HCT116 (cell line): ENCODE measurements around the gene SRP19. TPM values are rescaled to one million over a fixed set of nuclear protein-coding genes. Genes with fewer than 3 reads are reported as not detected.

Experiments
- ATAC-seq: fragments of 200-7000 bp; cut with Tn5 transposase; 2 replicates; pipeline ENCODE4 v1.9.1; 2020; ENCODE audit warnings: mild to moderate bottlenecking, moderate library complexity
- BruUV-seq: library from RNA; stranded (reverse); fragments of 400-500 nt; replicated peaks from 2 replicates; lab custom pipeline; 2021; lab: Mats Ljungman, UMichigan
- CTCF ChIA-PET: fragments of 300-600 bp; sonication (Branson Sonifier 250); formaldehyde crosslinking; loops from one replicate; lab custom pipeline; 2021; ENCODE audit warnings: antibody characterized with exemption; lab: Charles Lee
- POLR2A ChIA-PET: fragments of 300-600, 350-600 bp; sonication (Branson Sonifier 250); formaldehyde crosslinking; loops from one replicate; lab custom pipeline; 2021; ENCODE audit warnings: antibody characterized with exemption; lab: Charles Lee
- RAD21 ChIA-PET, 2 experiments: fragments of 300-600 bp; sonication (Branson Sonifier 250); formaldehyde crosslinking; loops; one replicate each; lab custom pipeline; 2023; ENCODE audit warnings: low total read pairs in 2 of 2; ENCODE audit not compliant: uncharacterized antibody in 2 of 2, unreplicated experiment in 2 of 2, low non-redundant PET in 1 of 2; lab: Charles Lee
- DNase-seq: peaks from one replicate; pipeline ENCODE4 v3.0.0-alpha.2; 2010; ENCODE audit warnings: low read depth, low spot score
- H2AFZ ChIP-seq: fragments of 200-600 bp; shearing (Covaris generic), sonication (generic); 2 replicates; pipeline ENCODE4 v1.6.1; 2017; ENCODE audit warnings: low read depth, mixed run types, mixed read lengths, antibody characterized with exemption, low read length; ENCODE audit not compliant: poor library complexity, severe bottlenecking
- H3K27ac ChIP-seq: 2 replicates; pipeline ENCODE4 v1.5.1; 2012; ENCODE audit warnings: low read depth, low read length
- H3K27me3 ChIP-seq: fragments of 200-600 bp; sonication (generic); 2 replicates; pipeline ENCODE4 v1.6.1; 2016; ENCODE audit warnings: mixed run types, low read length, mixed read lengths; ENCODE audit not compliant: insufficient read depth
- H3K36me3 ChIP-seq, 2 experiments: fragments of 200-500 bp in 1 of 2; fragments of 200-600 bp in 1 of 2; sonication (Bioruptor generic) in 1 of 2; sonication (generic) in 1 of 2; 2 replicates each; pipeline versions ENCODE4 v1.5.1 to v1.6.1; 2014 to 2016; ENCODE audit warnings: low read length in 2 of 2, inconsistent platforms in 1 of 2, mixed read lengths in 1 of 2, mixed run types in 1 of 2; ENCODE audit not compliant: insufficient read depth in 2 of 2, control insufficient read depth in 1 of 2
- H3K4me1 ChIP-seq, 2 experiments: fragments of 200-600 bp in 1 of 2; sonication (generic) in 1 of 2; 2 replicates each; pipeline versions ENCODE4 v1.5.1 to v1.6.1; 2012 to 2017; ENCODE audit warnings: low read length in 2 of 2, inconsistent platforms in 1 of 2, mild to moderate bottlenecking in 1 of 2, mixed read lengths in 1 of 2, mixed run types in 1 of 2, moderate library complexity in 1 of 2; ENCODE audit not compliant: insufficient read depth in 2 of 2, control insufficient read depth in 1 of 2
- H3K4me2 ChIP-seq: fragments of 200-600 bp; sonication (generic); 2 replicates; pipeline ENCODE4 v1.6.1; 2017; ENCODE audit warnings: mixed run types, low read length, mixed read lengths
- H3K4me3 ChIP-seq, 2 experiments: fragments of 200-600 bp in 1 of 2; sonication (generic) in 1 of 2; replicated peaks in 1 of 2; 2 replicates each; pipeline ENCODE4 v1.5.1; 2011 to 2016; ENCODE audit warnings: low read length in 2 of 2, control low read depth in 1 of 2, low read depth in 1 of 2, mild to moderate bottlenecking in 1 of 2, mixed read lengths in 1 of 2, mixed run types in 1 of 2
- H3K79me2 ChIP-seq: fragments of 200-600 bp; sonication (generic); 2 replicates; pipeline ENCODE4 v1.6.1; 2017; ENCODE audit warnings: mild to moderate bottlenecking, mixed run types, low read length, moderate library complexity, mixed read lengths; ENCODE audit not compliant: insufficient read depth
- H3K9ac ChIP-seq: fragments of 200-600 bp; sonication (generic); 2 replicates; pipeline ENCODE4 v1.6.1; 2016; ENCODE audit warnings: low read length, mixed read lengths
- H3K9me2 ChIP-seq: fragments of 200-600 bp; sonication (generic), shearing (Covaris generic); 2 replicates; pipeline ENCODE4 v1.6.1; 2017; ENCODE audit warnings: mixed run types, mild to moderate bottlenecking, moderate library complexity; ENCODE audit not compliant: insufficient read depth
- H3K9me3 ChIP-seq, 2 experiments: fragments of 200-500 bp in 1 of 2; fragments of 200-600 bp in 1 of 2; sonication (Bioruptor generic) in 1 of 2; sonication (generic) in 1 of 2; 2 replicates each; pipeline ENCODE4 v1.6.1; 2014 to 2017; ENCODE audit warnings: low read length in 2 of 2, mixed read lengths in 2 of 2, inconsistent platforms in 1 of 2, low read depth in 1 of 2, mild to moderate bottlenecking in 1 of 2, mixed run types in 1 of 2, moderate library complexity in 1 of 2; ENCODE audit not compliant: control insufficient read depth in 1 of 2, insufficient read depth in 1 of 2
- H4K20me1 ChIP-seq: fragments of 200-600 bp; sonication (generic), shearing (Covaris generic); 2 replicates; pipeline ENCODE4 v1.6.1; 2017; ENCODE audit warnings: mixed run types, mild to moderate bottlenecking, moderate library complexity; ENCODE audit not compliant: insufficient read depth
- CBX3 ChIP-seq: IDR thresholded peaks from 2 replicates; pipeline ENCODE4 v1.6.1; 2012; ENCODE audit warnings: low read depth
- EGR1 ChIP-seq: IDR thresholded peaks from 2 replicates; pipeline ENCODE4 v1.6.1; 2012; ENCODE audit warnings: low read depth
- ELF1 ChIP-seq: IDR thresholded peaks from 2 replicates; pipeline ENCODE4 v1.6.1; 2012; ENCODE audit warnings: low read depth, borderline replicate concordance
- FOSL1 ChIP-seq: IDR thresholded peaks from 2 replicates; pipeline ENCODE4 v1.6.1; 2012; ENCODE audit warnings: low read depth
- JUND ChIP-seq: IDR thresholded peaks from 2 replicates; pipeline ENCODE4 v1.6.1; 2012
- POLR2A ChIP-seq: IDR thresholded peaks from 2 replicates; pipeline ENCODE4 v1.7.0; 2011; ENCODE audit warnings: borderline replicate concordance; ENCODE audit not compliant: insufficient read depth, insufficient read length; ENCODE audit errors: extremely low read depth
- POLR2AphosphoS5 ChIP-seq: IDR thresholded peaks from 2 replicates; pipeline ENCODE4 v1.6.1; 2011; ENCODE audit warnings: mild to moderate bottlenecking, low read depth, low read length, moderate library complexity
- YY1 ChIP-seq: IDR thresholded peaks from 2 replicates; pipeline ENCODE4 v1.6.1; 2011; ENCODE audit warnings: low read length, low read depth, moderate library complexity, mild to moderate bottlenecking; ENCODE audit not compliant: insufficient replicate concordance; ENCODE audit errors: extremely low read depth
- ZNF274 ChIP-seq: fragments of 200-500 bp; sonication (Bioruptor generic); IDR thresholded peaks from 2 replicates; pipeline ENCODE4 v1.6.1; 2014; ENCODE audit warnings: mild to moderate bottlenecking, low read depth, low read length, inconsistent platforms
- intact Hi-C: fragments of 100-400 bp; cut with micrococcal nuclease; formaldehyde crosslinking; loops from 2 replicates; pipeline ENCODE4 v1.10.0; 2022
- total RNA-seq: library from RNA; stranded (reverse); gene quantifications from one replicate; pipeline ENCODE4 v1.2.1, GENCODE V29; 2021; ENCODE audit not compliant: unreplicated experiment
- TF ChIP-seq, protein P1 (sequence below): IDR thresholded peaks from 2 replicates; pipeline ENCODE4 v1.6.1; 2012; ENCODE audit warnings: low read depth
- TF ChIP-seq, protein P2 (sequence below): IDR thresholded peaks from 2 replicates; pipeline ENCODE4 v1.6.1; 2011; ENCODE audit warnings: mild to moderate bottlenecking, low read length, moderate library complexity; ENCODE audit not compliant: insufficient replicate concordance; ENCODE audit errors: extremely low read depth
- TF ChIP-seq, protein P3 (sequence below), 3 experiments: fragments of 200-600 bp in 1 of 3; sonication (generic) in 1 of 3; IDR thresholded peaks in 2 of 3; conservative IDR thresholded peaks in 1 of 3; 2 replicates each; pipeline ENCODE4 v1.5.1; 2012 to 2017; ENCODE audit warnings: low read depth in 2 of 3, low read length in 2 of 3, antibody characterized with exemption in 1 of 3, borderline replicate concordance in 1 of 3, control low read depth in 1 of 3, mild to moderate bottlenecking in 1 of 3, mixed read lengths in 1 of 3, mixed run types in 1 of 3, moderate library complexity in 1 of 3; ENCODE audit not compliant: insufficient read depth in 1 of 3
- TF ChIP-seq, protein P4 (sequence below): IDR thresholded peaks from 2 replicates; pipeline ENCODE4 v1.6.1; 2012

Gene SRP19
- total RNA-seq, 1 experiment from 2014 or later: 45.3 TPM

DNA sequence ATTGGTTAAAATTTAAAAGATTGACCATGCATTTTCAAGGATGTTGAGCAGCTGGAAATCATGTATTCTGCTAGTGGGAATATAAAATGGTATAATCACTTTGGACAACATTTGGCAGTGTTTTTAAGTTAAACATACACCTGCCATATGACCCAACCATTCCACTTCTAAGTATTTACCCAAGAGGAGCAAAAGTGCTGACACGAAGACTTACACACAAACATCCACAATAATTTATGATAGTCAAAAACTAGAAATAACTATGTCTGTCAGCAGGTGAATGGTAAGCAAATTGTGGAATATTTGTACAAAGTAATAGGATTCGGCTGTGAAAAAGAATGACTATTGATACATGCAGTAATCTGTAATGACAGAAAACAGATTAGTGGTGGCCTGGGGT, 30.7 kb upstream of the SRP19 start:
- Histone ChIP-seq H3K9ac (no peak overlapping the region), H3K9me3 (no peaks in the 10 kb centered on the region), H3K27ac (no peak overlapping the region), H4K20me1 (no peaks in the 10 kb centered on the region), H3K9me2 (no peaks in the 10 kb centered on the region), H3K4me1 (no peaks in the 10 kb centered on the region), H3K27me3 (no peaks in the 10 kb centered on the region)
- RAD21 ChIA-PET: no interaction called here
- intact Hi-C loops: no loop called here
- ATAC-seq (no peak), DNase-seq (no peak)
- TF ChIP-seq, protein P1, sequence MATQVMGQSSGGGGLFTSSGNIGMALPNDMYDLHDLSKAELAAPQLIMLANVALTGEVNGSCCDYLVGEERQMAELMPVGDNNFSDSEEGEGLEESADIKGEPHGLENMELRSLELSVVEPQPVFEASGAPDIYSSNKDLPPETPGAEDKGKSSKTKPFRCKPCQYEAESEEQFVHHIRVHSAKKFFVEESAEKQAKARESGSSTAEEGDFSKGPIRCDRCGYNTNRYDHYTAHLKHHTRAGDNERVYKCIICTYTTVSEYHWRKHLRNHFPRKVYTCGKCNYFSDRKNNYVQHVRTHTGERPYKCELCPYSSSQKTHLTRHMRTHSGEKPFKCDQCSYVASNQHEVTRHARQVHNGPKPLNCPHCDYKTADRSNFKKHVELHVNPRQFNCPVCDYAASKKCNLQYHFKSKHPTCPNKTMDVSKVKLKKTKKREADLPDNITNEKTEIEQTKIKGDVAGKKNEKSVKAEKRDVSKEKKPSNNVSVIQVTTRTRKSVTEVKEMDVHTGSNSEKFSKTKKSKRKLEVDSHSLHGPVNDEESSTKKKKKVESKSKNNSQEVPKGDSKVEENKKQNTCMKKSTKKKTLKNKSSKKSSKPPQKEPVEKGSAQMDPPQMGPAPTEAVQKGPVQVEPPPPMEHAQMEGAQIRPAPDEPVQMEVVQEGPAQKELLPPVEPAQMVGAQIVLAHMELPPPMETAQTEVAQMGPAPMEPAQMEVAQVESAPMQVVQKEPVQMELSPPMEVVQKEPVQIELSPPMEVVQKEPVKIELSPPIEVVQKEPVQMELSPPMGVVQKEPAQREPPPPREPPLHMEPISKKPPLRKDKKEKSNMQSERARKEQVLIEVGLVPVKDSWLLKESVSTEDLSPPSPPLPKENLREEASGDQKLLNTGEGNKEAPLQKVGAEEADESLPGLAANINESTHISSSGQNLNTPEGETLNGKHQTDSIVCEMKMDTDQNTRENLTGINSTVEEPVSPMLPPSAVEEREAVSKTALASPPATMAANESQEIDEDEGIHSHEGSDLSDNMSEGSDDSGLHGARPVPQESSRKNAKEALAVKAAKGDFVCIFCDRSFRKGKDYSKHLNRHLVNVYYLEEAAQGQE: no peak
- TF ChIP-seq EGR1 (no peak), ZNF274 (no peak), POLR2AphosphoS5 (no peak), ELF1 (no peak), FOSL1 (no peak), POLR2A (no peak), JUND (no peak), CBX3 (no peak), YY1 (no peak)
- TF ChIP-seq, protein P2, sequence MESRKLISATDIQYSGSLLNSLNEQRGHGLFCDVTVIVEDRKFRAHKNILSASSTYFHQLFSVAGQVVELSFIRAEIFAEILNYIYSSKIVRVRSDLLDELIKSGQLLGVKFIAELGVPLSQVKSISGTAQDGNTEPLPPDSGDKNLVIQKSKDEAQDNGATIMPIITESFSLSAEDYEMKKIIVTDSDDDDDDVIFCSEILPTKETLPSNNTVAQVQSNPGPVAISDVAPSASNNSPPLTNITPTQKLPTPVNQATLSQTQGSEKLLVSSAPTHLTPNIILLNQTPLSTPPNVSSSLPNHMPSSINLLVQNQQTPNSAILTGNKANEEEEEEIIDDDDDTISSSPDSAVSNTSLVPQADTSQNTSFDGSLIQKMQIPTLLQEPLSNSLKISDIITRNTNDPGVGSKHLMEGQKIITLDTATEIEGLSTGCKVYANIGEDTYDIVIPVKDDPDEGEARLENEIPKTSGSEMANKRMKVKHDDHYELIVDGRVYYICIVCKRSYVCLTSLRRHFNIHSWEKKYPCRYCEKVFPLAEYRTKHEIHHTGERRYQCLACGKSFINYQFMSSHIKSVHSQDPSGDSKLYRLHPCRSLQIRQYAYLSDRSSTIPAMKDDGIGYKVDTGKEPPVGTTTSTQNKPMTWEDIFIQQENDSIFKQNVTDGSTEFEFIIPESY: no peak
- TF ChIP-seq, protein P3, sequence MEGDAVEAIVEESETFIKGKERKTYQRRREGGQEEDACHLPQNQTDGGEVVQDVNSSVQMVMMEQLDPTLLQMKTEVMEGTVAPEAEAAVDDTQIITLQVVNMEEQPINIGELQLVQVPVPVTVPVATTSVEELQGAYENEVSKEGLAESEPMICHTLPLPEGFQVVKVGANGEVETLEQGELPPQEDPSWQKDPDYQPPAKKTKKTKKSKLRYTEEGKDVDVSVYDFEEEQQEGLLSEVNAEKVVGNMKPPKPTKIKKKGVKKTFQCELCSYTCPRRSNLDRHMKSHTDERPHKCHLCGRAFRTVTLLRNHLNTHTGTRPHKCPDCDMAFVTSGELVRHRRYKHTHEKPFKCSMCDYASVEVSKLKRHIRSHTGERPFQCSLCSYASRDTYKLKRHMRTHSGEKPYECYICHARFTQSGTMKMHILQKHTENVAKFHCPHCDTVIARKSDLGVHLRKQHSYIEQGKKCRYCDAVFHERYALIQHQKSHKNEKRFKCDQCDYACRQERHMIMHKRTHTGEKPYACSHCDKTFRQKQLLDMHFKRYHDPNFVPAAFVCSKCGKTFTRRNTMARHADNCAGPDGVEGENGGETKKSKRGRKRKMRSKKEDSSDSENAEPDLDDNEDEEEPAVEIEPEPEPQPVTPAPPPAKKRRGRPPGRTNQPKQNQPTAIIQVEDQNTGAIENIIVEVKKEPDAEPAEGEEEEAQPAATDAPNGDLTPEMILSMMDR (IDR thresholded peaks at IDR 0.05 in 2 of 3, conservative IDR thresholded peaks at IDR 0.05 in 1 of 3; ENCODE audit: borderline replicate concordance in 1 of 3, insufficient read depth in 1 of 3, low read depth in 2 of 3, low read length in 2 of 3): no peak
- TF ChIP-seq, protein P4, sequence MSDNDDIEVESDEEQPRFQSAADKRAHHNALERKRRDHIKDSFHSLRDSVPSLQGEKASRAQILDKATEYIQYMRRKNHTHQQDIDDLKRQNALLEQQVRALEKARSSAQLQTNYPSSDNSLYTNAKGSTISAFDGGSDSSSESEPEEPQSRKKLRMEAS: no peak
- TF ChIP-seq, all 23 proteins: peak for 0
- no peaks in the 10 kb centered on the region for H3K79me2 ChIP-seq
- CTCF ChIA-PET: interaction anchor here (1.2 kb wide), 1 partner anchor 18 kb away, joined by 3 read pairs; no protein-coding TSS in a partner anchor
- peaks cover 0 to 3% of the 10 kb centered on the region in 2 experiments; a peak in 1 of 4 replicates for H3K36me3 ChIP-seq
- no peak overlapping the region for H3K4me2 ChIP-seq
- POLR2A ChIA-PET: no interaction called here
- BruUV-seq: no TSS peak
- H3K4me3 ChIP-seq: no peak overlapping the region
- H2AFZ ChIP-seq: no peak overlapping the region
